Stimulated activated CD4-positive, alpha-beta T cell treated with anti-CD3 and anti-CD28 coated beads, Interleukin-4, amount 100 ng/mL, for 48 hours (primary cell): Measurements from ENCODE around the gene NBPF12.
"Not testable (repeated sequence)": the region's sequence is repeated elsewhere in the genome, so short reads cannot be mapped to it uniquely, and the experiment has no call there.

Source experiments
- DNase-seq, 2 donors: peaks; one replicate each; pipeline ENCODE4 v3.0.0-alpha.2; 2020; ENCODE audit warnings: low read depth in 2 of 2

The NBPF12 gene, protein sequence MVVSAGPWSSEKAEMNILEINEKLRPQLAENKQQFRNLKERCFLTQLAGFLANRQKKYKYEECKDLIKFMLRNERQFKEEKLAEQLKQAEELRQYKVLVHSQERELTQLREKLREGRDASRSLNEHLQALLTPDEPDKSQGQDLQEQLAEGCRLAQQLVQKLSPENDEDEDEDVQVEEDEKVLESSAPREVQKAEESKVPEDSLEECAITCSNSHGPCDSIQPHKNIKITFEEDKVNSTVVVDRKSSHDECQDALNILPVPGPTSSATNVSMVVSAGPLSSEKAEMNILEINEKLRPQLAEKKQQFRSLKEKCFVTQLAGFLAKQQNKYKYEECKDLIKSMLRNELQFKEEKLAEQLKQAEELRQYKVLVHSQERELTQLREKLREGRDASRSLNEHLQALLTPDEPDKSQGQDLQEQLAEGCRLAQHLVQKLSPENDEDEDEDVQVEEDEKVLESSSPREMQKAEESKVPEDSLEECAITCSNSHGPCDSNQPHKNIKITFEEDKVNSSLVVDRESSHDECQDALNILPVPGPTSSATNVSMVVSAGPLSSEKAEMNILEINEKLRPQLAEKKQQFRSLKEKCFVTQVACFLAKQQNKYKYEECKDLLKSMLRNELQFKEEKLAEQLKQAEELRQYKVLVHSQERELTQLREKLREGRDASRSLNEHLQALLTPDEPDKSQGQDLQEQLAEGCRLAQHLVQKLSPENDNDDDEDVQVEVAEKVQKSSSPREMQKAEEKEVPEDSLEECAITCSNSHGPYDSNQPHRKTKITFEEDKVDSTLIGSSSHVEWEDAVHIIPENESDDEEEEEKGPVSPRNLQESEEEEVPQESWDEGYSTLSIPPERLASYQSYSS (N-terminal part only)

DNA sequence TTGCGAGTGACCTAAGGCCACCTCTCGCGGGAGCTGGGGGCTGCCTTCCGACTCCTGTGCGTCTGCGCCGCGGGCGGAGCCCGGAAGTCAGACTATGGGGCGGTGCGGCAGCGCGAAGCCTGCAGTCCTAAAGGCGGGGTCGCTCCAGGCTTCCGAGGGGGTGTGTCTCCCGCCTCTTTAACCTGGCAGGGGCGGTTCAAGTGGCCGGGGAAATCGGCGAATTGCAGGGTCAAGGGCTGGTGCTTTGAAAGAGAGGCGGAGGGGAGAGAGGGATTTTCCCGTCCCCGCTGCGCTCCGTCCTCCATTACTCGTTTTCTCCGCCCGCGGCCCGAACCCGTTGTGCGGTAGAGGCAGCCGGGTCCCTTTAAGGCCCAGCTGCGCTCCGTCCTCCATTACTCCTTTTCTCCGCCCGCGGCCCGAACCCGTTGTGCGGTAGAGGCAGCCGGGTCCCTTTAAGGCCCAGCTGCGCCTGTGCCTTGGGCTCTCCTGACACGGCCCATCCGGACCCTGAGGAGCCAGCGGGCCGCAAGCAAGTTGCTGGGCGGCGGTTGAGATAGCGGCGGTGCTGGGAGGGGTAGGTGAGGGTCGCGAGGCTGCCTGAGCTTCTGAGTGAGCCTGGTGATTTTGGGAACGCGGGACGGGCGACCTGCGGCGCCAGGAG is at the start of gene NBPF12:
Gene NBPF12 (plus strand): TSS at position 83 of the 661 bp plus-strand sequence. CDS start 21,820 bp downstream, outside the sequence.
- peak; percentile 60 to 84 for DNase-seq

DNA sequence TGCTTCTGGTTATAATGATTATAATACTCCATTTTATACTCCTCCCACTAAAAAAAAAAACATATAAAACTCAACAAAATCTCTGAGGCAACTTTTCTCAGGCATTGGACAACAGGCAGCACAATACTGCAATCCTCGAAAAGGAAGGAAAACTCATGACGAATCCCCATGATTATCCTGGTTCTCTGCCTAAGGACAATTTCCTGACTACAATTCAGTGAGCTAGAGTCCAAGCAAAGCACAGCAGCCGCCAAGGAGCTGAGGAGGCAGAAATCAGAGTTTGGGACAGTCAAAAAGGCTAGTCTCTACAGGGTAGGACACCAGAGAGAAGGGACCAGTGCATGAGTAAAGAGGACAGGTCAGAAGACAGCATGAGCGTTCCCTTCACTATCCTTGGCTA is 46.8 kb upstream of the NBPF12 start:
- DNase-seq: not testable (repeated sequence)

DNA sequence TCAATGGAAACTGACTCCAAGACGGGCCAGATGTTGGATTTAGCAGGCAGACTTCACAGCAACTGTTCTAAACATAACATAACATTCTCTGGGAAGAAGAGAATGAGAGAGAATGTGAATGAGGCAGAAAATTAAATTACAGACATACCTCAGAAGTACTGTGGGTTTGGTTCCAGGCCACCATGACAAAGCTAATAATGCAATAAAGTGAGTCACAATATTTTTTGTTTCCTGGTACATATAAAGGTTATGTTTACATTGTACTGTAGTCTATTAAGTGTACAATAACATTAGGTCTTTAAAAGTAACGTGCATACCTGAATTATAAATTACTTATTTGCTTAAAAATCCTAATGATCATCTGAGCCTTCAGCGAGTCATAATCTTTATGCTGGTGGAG is 45.8 kb upstream of the NBPF12 start:
- DNase-seq: not testable (repeated sequence)

GRCh38 chr1:146907565-146908261 is 30.4 kb upstream of the NBPF12 start:
- DNase-seq: not testable (repeated sequence)

DNA sequence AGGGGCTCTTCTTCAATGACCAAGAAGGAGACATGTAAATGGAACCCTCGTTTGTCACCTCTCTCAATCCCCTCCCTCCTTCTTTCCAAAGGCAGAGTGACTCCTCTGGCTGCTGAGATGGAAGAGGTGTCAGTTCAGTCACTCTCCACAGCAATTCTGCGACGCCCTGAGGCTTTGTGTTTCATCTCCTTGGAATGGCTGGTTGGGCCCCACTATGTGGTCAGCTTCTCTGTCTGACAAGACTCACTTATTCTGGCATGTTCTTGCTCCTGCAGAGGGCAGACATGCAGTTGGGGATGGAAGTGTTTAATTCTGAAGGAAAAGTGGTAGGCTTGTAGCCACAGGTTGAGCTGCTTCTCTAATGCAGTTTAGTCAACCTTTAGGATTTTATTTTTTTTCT is 25.1 kb upstream of the NBPF12 start:
- not testable (repeated sequence) for DNase-seq

DNA sequence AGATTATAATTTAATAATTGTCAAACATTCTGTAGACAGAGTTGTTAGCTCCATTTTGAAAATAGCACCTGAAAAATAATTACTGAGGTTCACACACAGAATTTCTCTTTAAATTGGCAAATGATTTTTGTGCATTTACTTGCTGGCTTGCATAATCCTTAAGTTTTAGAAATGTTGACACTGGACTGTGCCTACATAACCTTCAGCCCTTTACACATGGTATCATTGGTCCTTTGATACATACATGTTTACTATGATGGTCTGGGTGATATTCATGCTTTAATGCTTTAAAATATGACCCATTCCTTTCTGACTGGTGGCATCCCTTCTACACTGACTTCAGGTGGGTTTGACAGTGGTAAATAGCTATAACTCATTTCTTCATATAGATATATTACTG is 17.3 kb upstream of the NBPF12 start:
- DNase-seq: not testable (repeated sequence)

- not testable (repeated sequence) for DNase-seq
Measured at GRCh38 chr1:146922614-146923013, 15.5 kb upstream of the NBPF12 start.

GRCh38 chr1:146924106-146924505 is 14.0 kb upstream of the NBPF12 start:
- not testable (repeated sequence) for DNase-seq

GRCh38 chr1:146926413-146926812 is 11.7 kb upstream of the NBPF12 start:
- not testable (repeated sequence) for DNase-seq

DNA sequence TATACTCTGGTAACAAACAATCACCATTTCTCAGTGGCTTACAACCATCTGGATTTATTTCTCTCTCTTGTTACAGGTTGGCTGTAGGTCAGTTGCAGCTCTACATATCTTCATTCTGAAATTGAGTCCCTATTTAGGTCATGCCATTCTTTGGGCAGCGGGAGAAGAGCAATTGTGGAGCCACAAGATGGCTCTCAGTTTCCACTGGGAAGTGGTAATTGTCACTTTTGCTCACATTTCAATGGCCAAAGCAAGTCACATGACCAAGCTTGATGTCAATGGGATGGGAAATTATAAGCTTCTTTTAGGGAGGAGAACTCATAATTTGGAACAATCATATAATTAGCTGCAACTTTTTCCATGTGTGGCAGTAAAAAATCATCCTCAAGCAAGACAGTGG is 7.9 kb upstream of the NBPF12 start:
- not testable (repeated sequence) for DNase-seq

DNA sequence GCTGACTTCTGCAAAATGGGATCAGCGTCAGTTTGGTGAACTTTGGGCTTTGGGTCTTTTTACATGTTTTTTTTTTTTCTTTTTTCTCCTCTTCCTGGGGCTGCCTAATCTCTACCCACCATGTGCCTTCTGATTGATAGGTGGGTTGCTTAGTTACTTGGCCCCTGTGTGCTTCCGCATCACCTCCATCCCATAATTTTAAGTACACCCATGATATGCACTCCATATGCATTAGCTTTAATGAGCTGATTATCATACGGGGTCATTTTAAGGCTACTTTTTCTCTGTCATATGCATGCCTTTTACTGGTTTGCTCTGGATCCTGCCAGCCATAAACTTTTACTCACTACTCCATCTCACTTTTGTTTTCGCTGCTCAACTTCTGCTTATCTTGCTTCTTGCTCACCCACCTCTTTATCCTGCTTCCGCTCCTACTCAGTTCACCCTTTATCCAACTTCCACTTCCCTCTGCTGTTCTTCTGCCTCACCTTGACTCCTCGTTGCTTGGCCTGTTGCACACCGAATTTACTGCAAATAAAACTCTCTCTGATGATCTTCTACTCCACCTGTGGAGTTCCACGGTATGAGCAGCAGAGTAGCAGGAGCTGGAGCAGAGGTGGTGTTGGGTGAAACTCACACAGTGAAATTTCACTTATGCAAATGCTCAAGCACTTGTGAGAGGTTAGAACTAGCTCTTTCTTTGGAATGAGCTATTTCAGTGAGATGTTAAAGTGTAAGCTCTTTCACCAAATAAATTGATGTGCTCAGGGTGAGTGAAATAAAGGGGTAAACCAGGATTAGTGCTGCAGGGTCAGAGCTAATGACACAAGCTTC is 3.5 kb upstream of the NBPF12 start:
- not testable (repeated sequence) for DNase-seq

GRCh38 chr1:146937462-146937861 is 662 bp upstream of the NBPF12 start:
- not testable (repeated sequence) for DNase-seq

DNA sequence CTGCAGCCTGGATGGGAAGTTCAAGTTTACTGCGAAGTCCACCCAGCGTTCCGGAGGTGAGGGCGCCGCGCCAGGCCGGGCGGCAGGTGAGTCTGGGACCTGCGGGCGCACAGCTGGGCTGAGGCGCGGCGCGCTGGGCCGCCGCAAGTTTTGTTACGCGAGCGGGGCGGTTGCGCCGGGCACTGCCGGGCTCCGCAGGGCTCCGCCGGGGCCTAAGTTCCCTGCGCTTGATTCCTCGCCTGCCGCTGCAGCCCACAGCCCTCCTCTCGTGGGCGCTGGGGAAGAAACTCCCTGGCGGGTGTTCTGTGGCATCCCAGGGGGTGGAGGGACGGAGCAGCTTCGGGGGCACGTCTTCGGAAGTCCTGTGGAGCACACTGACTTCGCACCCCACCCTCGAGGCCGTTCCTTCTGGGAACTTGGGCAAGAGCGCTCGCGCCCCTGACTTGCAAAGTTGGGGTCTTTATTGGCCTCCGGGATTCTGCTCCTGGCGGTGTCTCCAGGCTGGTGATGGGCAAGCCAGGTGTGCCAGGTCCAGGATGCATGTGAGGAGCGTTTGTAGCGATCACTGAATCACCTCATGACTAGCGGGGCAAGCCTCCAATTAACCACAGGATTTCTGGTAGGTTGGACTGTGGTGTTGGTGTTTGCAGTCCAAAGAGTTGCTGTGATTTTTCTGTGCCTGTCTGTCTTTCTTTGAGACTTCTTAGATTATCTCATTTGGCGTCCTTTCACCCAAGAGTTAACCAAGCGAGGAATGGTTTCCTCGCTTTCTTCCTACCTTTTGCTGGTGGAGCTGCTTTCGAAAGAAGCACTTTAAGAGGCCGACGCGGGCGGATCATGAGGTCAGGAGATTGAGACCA is 1.0 kb downstream of the NBPF12 start:
- DNase-seq: not testable (repeated sequence)

- not testable (repeated sequence) for DNase-seq
Measured at GRCh38 chr1:146940293-146940692, 2.2 kb downstream of the NBPF12 start.

DNA sequence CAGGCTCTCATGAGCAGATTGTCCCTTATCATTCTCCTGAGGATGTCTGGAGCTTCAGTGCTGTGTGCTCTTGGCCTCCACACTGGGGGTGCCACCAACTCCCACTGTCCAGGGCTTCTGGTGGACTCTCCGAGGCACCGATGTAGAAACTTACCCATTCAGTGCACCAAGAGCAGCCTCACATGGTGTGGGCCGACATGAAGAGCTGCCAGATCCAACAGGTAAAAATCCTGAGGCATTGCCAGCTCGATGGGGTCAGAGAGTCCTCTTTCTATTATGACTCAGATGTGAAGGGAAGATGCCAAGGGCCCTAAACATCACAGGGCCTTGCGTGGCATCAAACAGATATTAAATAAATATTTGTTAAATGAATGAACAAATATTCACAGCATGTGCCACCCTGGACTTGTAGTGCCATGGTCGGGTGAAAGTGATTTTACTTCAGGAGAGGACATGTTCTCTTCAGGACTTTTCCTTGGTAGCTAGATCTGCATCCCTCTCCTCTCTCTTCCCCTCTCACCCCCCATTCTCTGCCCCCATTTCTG is 5.3 kb downstream of the NBPF12 start:
- not testable (repeated sequence) for DNase-seq

DNA sequence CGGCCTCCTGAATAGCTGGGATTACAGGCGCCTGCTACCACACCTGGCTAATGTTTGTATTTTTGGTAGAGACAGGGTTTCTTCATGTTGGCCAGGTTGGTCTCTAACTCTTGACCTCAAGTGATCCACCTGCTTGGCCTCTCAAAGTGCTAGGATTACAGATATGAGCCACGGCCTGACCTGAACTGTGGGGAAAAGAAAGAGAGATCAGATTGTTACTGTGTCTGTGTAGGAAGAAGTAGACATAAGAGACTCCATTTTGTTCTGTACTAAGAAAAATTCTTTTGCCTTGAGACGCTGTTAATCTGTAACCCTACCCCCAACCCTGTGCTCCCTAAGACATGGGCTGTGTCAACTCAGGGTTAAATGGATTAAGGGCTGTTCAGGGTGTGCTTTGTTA is 10.0 kb downstream of the NBPF12 start:
- not testable (repeated sequence) for DNase-seq

DNA sequence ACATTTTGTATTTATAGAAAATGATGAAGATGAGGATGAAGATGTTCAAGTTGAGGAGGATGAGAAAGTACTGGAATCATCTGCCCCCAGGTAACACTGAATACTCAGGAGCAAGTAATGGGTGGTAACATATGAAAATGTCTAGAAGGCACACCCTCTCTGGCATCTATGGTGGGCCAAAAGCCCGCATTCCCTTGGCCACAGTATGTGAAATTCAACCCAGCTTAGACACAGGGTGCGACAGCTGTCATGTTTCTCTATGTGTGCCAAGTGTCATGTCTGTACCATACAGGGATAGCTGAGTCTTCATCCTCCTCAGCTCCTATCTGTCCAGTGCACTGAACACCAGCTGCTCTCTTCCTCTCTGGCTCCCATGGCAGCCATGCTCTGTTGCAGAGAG is 26.2 kb downstream of the NBPF12 start:
- not testable (repeated sequence) for DNase-seq

GRCh38 chr1:146966351-146966750 is 28.2 kb downstream of the NBPF12 start:
- not testable (repeated sequence) for DNase-seq

GRCh38 chr1:146970656-146971055 is 32.5 kb downstream of the NBPF12 start:
- DNase-seq: not testable (repeated sequence)
